ENCODE results near the gene LONP2. TPM values are rescaled to one million over a fixed set of nuclear protein-coding genes. Genes with fewer than 3 reads are reported as not detected.
A peak's percentile ranks its signal among the peaks of the same experiment; 100 is the strongest.

LONP2 gene
- total and polyA plus RNA-seq, 4 donors, result 30.0 to 304 (median 52.8) TPM

DNA sequence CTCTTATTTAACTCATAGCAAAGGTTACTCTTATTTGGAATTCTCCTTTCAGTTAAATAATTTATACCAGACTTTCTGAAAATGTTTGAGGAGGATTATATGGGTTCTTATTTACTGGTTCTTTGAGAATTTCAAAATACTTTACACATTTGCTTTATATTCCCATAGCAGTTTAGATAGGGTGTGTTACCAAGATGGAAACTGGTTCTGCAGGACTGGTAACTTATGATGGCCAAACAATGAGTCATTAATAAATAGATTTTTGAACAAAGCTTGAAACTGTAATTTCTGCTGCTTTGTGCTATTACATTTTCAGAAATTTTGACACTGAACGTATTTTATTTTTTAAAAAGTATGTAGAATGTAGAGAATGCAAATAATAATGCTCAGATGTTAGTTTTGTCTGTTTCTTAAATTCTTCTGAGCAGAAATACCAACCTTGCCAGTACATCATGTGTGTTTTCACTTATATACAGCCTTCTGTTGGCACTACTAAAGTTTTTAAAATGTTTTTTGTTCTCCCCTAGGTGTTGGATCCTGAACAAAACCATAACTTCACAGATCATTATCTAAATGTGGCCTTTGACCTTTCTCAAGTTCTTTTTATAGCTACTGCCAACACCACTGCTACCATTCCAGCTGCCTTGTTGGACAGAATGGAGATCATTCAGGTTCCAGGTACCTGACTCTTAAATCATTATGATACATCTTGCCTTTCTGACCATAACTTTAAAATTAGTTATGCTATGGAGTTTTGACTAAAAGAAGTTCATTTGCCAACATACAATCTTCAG is 51.6 kb downstream of the LONP2 start:
- Histone ChIP-seq H3K4me1 (ENCODE audit: control insufficient read depth in 4 of 4, insufficient read depth in 4 of 4, low read length in 3 of 4) (peaks cover 4 to 15% (median 10%) of the 10 kb centered on the region in 4 donors), H3K27me3 (ENCODE audit: control insufficient read depth in 4 of 4, insufficient read depth in 4 of 4, low read length in 3 of 4) (no peaks in the 10 kb centered on the region), H3K9ac (ENCODE audit: low read depth in 1 of 2, low read length in 2 of 2) (no peak overlapping the region), H3K9me3 (ENCODE audit: control insufficient read depth in 4 of 4, low read length in 3 of 4) (no peaks in the 10 kb centered on the region), H3K36me3 (ENCODE audit: control insufficient read depth in 4 of 4, insufficient read depth in 3 of 4, low read depth in 1 of 4, low read length in 3 of 4) (peaks cover 7 to 56% (median 41%) of the 10 kb centered on the region in 4 donors), H3K27ac (ENCODE audit: low read depth in 1 of 2, low read length in 2 of 2) (no peak overlapping the region), H3K4me3 (ENCODE audit: low read depth in 1 of 3, low read length in 3 of 3) (no peak overlapping the region)
- no peak for DNase-seq (ENCODE audit: low spot score)
- WGBS, result 95% methylated on average over 1 of the region's 1 CpG
- no peak for TF ChIP-seq HNF4G (IDR thresholded peaks at IDR 0.05)
- TF ChIP-seq REST (IDR thresholded peaks at IDR 0.05), result no peak
- TF ChIP-seq TAF1 (conservative IDR thresholded peaks at IDR 0.05), result no peak
- TF ChIP-seq RAD21 (IDR thresholded peaks at IDR 0.05), result no peak
- TF ChIP-seq JUND (IDR thresholded peaks at IDR 0.05), result no peak
- peak; percentile 15 for TF ChIP-seq NR2F2 (IDR thresholded peaks at IDR 0.05)
- peak in 1 of 2 donors; percentile 20 for TF ChIP-seq GABPA (IDR thresholded peaks at IDR 0.05 in 1 of 2, conservative IDR thresholded peaks at IDR 0.05 in 1 of 2)
- no peak for TF ChIP-seq ATF3 (IDR thresholded peaks at IDR 0.05)
- TF ChIP-seq, protein P1, sequence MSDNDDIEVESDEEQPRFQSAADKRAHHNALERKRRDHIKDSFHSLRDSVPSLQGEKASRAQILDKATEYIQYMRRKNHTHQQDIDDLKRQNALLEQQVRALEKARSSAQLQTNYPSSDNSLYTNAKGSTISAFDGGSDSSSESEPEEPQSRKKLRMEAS (IDR thresholded peaks at IDR 0.05), result no peak

DNA sequence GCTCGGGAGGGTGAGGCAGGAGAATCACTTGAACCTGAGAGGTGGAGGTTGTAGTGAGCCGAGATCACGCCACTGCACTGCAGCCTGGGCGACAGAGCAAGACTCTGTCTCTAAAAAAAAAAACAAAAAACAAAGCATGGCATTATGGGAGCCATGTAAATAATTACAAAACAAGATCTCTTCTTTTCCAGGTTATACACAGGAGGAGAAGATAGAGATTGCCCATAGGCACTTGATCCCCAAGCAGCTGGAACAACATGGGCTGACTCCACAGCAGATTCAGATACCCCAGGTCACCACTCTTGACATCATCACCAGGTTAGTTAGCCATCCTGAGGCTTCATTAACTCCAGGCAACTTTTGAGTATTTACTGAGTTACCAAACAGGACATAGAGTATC is 55.4 kb downstream of the LONP2 start:
- peaks cover 4 to 15% (median 11%) of the 10 kb centered on the region in 4 donors for H3K4me1 ChIP-seq (ENCODE audit: control insufficient read depth in 4 of 4, insufficient read depth in 4 of 4, low read length in 3 of 4)
- H3K27ac ChIP-seq (ENCODE audit: low read depth in 1 of 2, low read length in 2 of 2), result no peak overlapping the region
- 53% methylated on average over 4 of the region's 4 CpGs for WGBS
- H3K36me3 ChIP-seq (ENCODE audit: control insufficient read depth in 4 of 4, insufficient read depth in 3 of 4, low read depth in 1 of 4, low read length in 3 of 4), result peaks cover 7 to 69% (median 45%) of the 10 kb centered on the region in 4 donors
- no peaks in the 10 kb centered on the region for H3K9me3 ChIP-seq (ENCODE audit: control insufficient read depth in 4 of 4, low read length in 3 of 4)
- no peak overlapping the region for H3K9ac ChIP-seq (ENCODE audit: low read depth in 1 of 2, low read length in 2 of 2)
- H3K27me3 ChIP-seq (ENCODE audit: control insufficient read depth in 4 of 4, insufficient read depth in 4 of 4, low read length in 3 of 4), result no peaks in the 10 kb centered on the region
- DNase-seq (ENCODE audit: low spot score), result no peak
- no peak overlapping the region for H3K4me3 ChIP-seq (ENCODE audit: low read depth in 1 of 3, low read length in 3 of 3)
- TF ChIP-seq YY1 (IDR thresholded peaks at IDR 0.05), result no peak
- TF ChIP-seq EGR1 (IDR thresholded peaks at IDR 0.05; ENCODE audit: low read depth in 2 of 2), result no peak
- no peak for TF ChIP-seq TAF1 (conservative IDR thresholded peaks at IDR 0.05)
- no peak for TF ChIP-seq SP1 (IDR thresholded peaks at IDR 0.05)
- TF ChIP-seq HNF4G (IDR thresholded peaks at IDR 0.05), result no peak
- TF ChIP-seq REST (IDR thresholded peaks at IDR 0.05), result no peak
- TF ChIP-seq NR2F2 (IDR thresholded peaks at IDR 0.05), result no peak
- TF ChIP-seq HNF4A (conservative IDR thresholded peaks at IDR 0.05), result no peak
- no peak for TF ChIP-seq RAD21 (IDR thresholded peaks at IDR 0.05)
- no peak for TF ChIP-seq FOXA2 (IDR thresholded peaks at IDR 0.05)
- no peak for TF ChIP-seq ATF3 (IDR thresholded peaks at IDR 0.05)
- TF ChIP-seq, protein P1 (IDR thresholded peaks at IDR 0.05), result no peak
